ENCODE measurements around the gene ENDOV.

GRCh38 chr17:80394629-80395216 is 20.2 kb upstream of the ENDOV start:
- TF ChIP-seq CTCF (conservative IDR thresholded peaks at IDR 0.05 in 1 of 2, IDR thresholded peaks at IDR 0.05 in 1 of 2; ENCODE audit: low read depth in 1 of 2, low read length in 2 of 2) = no peak
- TF ChIP-seq EZH2 (IDR thresholded peaks at IDR 0.05; ENCODE audit: low read length, missing control alignments) = no peak

All from fibroblast of lung (primary cell).